PC-3 (cell line): ENCODE results near the gene ADCY3. TPM values are rescaled to one million over a fixed set of nuclear protein-coding genes. Genes with fewer than 3 reads are reported as not detected.

Experiments used
- ATAC-seq: fragments of 200-7000 bp; cut with Tn5 transposase; 2 replicates; pipeline ENCODE4 v1.9.1; 2020; ENCODE audit warnings: mild to moderate bottlenecking, moderate library complexity
- BruUV-seq: library from RNA; stranded (reverse); fragments of 400-500 nt; replicated peaks from 2 replicates; lab custom pipeline; 2021; lab: Mats Ljungman, UMichigan
- CTCF ChIA-PET: fragments of 300-600 bp; sonication (Branson Sonifier 250); formaldehyde crosslinking; loops from one replicate; lab custom pipeline; 2022; ENCODE audit warnings: antibody characterized with exemption; lab: Charles Lee
- POLR2A ChIA-PET: fragments of 300-600 bp; sonication (Branson Sonifier 250); formaldehyde crosslinking; loops from one replicate; lab custom pipeline; 2022; ENCODE audit warnings: antibody characterized with exemption; ENCODE audit not compliant: unreplicated experiment; lab: Charles Lee
- DNase-seq: peaks from one replicate; pipeline ENCODE4 v3.0.0-alpha.2; 2015
- H2AFZ ChIP-seq: fragments of 300-600 bp; sonication (generic); 2 replicates; pipeline ENCODE4 v1.6.0; 2016; ENCODE audit warnings: antibody characterized with exemption, low read length
- H3F3A ChIP-seq: fragments of 300-600 bp; sonication (generic); one replicate; pipeline ENCODE4 v1.6.0; 2017; ENCODE audit warnings: antibody characterized with exemption, low read length, control low read depth, mild to moderate bottlenecking; ENCODE audit not compliant: unreplicated experiment
- H3K27ac ChIP-seq: fragments of 300-600 bp; sonication (generic); 2 replicates; pipeline ENCODE4 v1.5.1; 2016; ENCODE audit warnings: mild to moderate bottlenecking, low read length
- H3K27me3 ChIP-seq: fragments of 300-600 bp; sonication (generic); 2 replicates; pipeline ENCODE4 v1.6.1; 2016; ENCODE audit warnings: low read length, mixed read lengths
- H3K36me3 ChIP-seq: fragments of 300-600 bp; sonication (generic); 2 replicates; pipeline ENCODE4 v1.6.1; 2016; ENCODE audit warnings: low read depth, mixed run types, low read length, mixed read lengths
- H3K4me1 ChIP-seq: fragments of 300-600 bp; sonication (generic); 2 replicates; pipeline ENCODE4 v1.5.1; 2016; ENCODE audit warnings: low read length; ENCODE audit not compliant: insufficient read depth
- H3K4me2 ChIP-seq: fragments of 300-600 bp; sonication (generic); 2 replicates; pipeline ENCODE4 v1.6.0; 2016; ENCODE audit warnings: low read length
- H3K4me3 ChIP-seq: fragments of 300-600 bp; sonication (generic); 2 replicates; pipeline ENCODE4 v1.5.1; 2016; ENCODE audit warnings: mild to moderate bottlenecking, low read length, mixed read lengths
- H3K79me2 ChIP-seq: fragments of 300-600 bp; sonication (generic); 2 replicates; pipeline ENCODE4 v1.6.1; 2017; ENCODE audit warnings: low read length, mixed read lengths
- H3K9ac ChIP-seq: fragments of 300-600 bp; sonication (generic); 2 replicates; pipeline ENCODE4 v1.6.0; 2016; ENCODE audit warnings: mild to moderate bottlenecking, low read length
- H3K9me2 ChIP-seq: fragments of 300-600 bp; sonication (generic); replicated peaks from 2 replicates; pipeline ENCODE4 v1.6.1; 2016; ENCODE audit warnings: mixed run types, low read length, mixed read lengths
- H3K9me3 ChIP-seq: fragments of 300-600 bp; sonication (generic); 2 replicates; pipeline ENCODE4 v1.6.1; 2016; ENCODE audit warnings: low read length, mixed read lengths
- H4K20me1 ChIP-seq: fragments of 300-600 bp; sonication (generic); 2 replicates; pipeline ENCODE4 v1.6.1; 2016; ENCODE audit warnings: low read length, mixed read lengths
- EZH2 ChIP-seq: fragments of 300-600 bp; sonication (generic); IDR thresholded peaks from one replicate; pipeline ENCODE4 v1.6.1; 2017; ENCODE audit warnings: antibody characterized with exemption, mild to moderate bottlenecking, low read length; ENCODE audit not compliant: unreplicated experiment
- EZH2phosphoT487 ChIP-seq: fragments of 300-600 bp; sonication (generic); IDR thresholded peaks from 2 replicates; pipeline ENCODE4 v1.6.1; 2018; ENCODE audit warnings: mild to moderate bottlenecking, antibody characterized with exemption, low read length, borderline replicate concordance
- intact Hi-C: fragments of 100-400 bp; cut with micrococcal nuclease; formaldehyde crosslinking; loops from 2 replicates; pipeline ENCODE4 v1.9.0; 2023
- total RNA-seq: library from RNA; depleted of rRNA; stranded (reverse); fragments of >200 nt; gene quantifications from 2 replicates; pipeline ENCODE4 v1.2.3, GENCODE V29; 2014; rRNA removed
- TF ChIP-seq, protein P1 (sequence below): fragments of 300-600 bp; sonication (generic); conservative IDR thresholded peaks from 2 replicates; pipeline ENCODE4 v1.5.1; 2017; ENCODE audit warnings: antibody characterized with exemption, low read depth, mild to moderate bottlenecking, low read length

Gene ADCY3
- total RNA-seq, 1 experiment from 2014 or later = 52.0 TPM

DNA sequence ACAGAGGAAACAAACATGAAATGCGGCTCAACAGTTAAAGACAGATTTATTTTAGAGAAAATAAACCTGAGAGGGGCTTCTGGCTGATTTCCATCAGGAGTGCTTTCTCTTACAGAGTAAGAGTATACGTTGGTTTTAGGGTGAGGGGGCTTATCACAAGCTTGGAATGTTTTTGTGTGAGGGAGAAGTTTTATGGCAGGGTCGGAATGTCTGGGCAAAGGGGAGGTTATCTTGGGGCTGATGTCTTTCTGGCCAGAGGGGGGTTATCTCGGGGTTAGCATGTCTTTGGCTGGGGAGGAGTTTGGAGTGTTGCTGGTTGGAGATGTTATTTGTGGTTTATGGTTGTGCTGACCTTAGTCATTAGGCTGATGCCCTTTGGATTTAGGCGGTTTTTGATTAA is 149.0 kb downstream of the ADCY3 start:
- BruUV-seq = no TSS peak
- POLR2A ChIA-PET = no interaction called here
- no peak overlapping the region for H3K4me2 ChIP-seq
- no peaks in the 10 kb centered on the region for H4K20me1 ChIP-seq
- DNase-seq = no peak
- ATAC-seq = no peak
- TF ChIP-seq EZH2phosphoT487 (no peak), EZH2 (no peak)
- TF ChIP-seq, protein P1, sequence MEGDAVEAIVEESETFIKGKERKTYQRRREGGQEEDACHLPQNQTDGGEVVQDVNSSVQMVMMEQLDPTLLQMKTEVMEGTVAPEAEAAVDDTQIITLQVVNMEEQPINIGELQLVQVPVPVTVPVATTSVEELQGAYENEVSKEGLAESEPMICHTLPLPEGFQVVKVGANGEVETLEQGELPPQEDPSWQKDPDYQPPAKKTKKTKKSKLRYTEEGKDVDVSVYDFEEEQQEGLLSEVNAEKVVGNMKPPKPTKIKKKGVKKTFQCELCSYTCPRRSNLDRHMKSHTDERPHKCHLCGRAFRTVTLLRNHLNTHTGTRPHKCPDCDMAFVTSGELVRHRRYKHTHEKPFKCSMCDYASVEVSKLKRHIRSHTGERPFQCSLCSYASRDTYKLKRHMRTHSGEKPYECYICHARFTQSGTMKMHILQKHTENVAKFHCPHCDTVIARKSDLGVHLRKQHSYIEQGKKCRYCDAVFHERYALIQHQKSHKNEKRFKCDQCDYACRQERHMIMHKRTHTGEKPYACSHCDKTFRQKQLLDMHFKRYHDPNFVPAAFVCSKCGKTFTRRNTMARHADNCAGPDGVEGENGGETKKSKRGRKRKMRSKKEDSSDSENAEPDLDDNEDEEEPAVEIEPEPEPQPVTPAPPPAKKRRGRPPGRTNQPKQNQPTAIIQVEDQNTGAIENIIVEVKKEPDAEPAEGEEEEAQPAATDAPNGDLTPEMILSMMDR = no peak
- no peaks in the 10 kb centered on the region for H3K9me2 ChIP-seq
- no peak overlapping the region for H3K9ac ChIP-seq
- no peaks in the 10 kb centered on the region for H3K4me1 ChIP-seq
- H3K27me3 ChIP-seq = no peaks in the 10 kb centered on the region
- H3K4me3 ChIP-seq = no peak overlapping the region
- H3K9me3 ChIP-seq = no peaks in the 10 kb centered on the region
- H3K27ac ChIP-seq = no peak overlapping the region
- CTCF ChIA-PET = no interaction called here
- no peaks in the 10 kb centered on the region for H3K36me3 ChIP-seq
- intact Hi-C loops = no loop called here
- no peaks in the 10 kb centered on the region for H3K79me2 ChIP-seq
- no peaks in the 10 kb centered on the region for H3F3A ChIP-seq
- no peak overlapping the region for H2AFZ ChIP-seq

Other genes starting within 250 kb of the ADCY3 start
- 35.8 and 68.6 TPM in 2 replicates for gene PTRHD1, start 126.8 kb downstream of the ADCY3 start, total RNA-seq
- gene CENPO, start 126.8 kb downstream of the ADCY3 start, total RNA-seq = 41.4 and 68.5 TPM in 2 replicates
- 2.0 and 3.1 TPM in 2 replicates for gene DNAJC27, start 51.7 kb upstream of the ADCY3 start, total RNA-seq
- gene EFR3B, start 121.8 kb upstream of the ADCY3 start, total RNA-seq = 4.6 and 7.9 TPM in 2 replicates
- gene POMC, start 248.3 kb upstream of the ADCY3 start, total RNA-seq = not detected in 2 replicates